ENCODE data around the gene CDK7.

Gene CDK7

GRCh38 chr5:69245031-69245430 lies 10.3 kb downstream of the CDK7 start:
- DNase-seq (ENCODE audit: low read depth in 1 of 2, low spot score in 1 of 2), result no peak
- Histone ChIP-seq H3K27ac (replicated peaks) (no peak overlapping the region), H3K4me3 (replicated peaks; ENCODE audit: insufficient read depth, low read length) (no peak overlapping the region), H3K27me3 (ENCODE audit: insufficient read depth, poor library complexity, severe bottlenecking) (no peaks in the 10 kb centered on the region)
- TF ChIP-seq, protein P1, sequence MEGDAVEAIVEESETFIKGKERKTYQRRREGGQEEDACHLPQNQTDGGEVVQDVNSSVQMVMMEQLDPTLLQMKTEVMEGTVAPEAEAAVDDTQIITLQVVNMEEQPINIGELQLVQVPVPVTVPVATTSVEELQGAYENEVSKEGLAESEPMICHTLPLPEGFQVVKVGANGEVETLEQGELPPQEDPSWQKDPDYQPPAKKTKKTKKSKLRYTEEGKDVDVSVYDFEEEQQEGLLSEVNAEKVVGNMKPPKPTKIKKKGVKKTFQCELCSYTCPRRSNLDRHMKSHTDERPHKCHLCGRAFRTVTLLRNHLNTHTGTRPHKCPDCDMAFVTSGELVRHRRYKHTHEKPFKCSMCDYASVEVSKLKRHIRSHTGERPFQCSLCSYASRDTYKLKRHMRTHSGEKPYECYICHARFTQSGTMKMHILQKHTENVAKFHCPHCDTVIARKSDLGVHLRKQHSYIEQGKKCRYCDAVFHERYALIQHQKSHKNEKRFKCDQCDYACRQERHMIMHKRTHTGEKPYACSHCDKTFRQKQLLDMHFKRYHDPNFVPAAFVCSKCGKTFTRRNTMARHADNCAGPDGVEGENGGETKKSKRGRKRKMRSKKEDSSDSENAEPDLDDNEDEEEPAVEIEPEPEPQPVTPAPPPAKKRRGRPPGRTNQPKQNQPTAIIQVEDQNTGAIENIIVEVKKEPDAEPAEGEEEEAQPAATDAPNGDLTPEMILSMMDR (IDR thresholded peaks at IDR 0.05; ENCODE audit: insufficient read depth, low read length), result no peak
- no peak for TF ChIP-seq GABPA (IDR thresholded peaks at IDR 0.05; ENCODE audit: low read depth)
- no peak for TF ChIP-seq SPI1 (IDR thresholded peaks at IDR 0.05; ENCODE audit: borderline replicate concordance, low read depth)
- TF ChIP-seq POLR2AphosphoS5 (IDR thresholded peaks at IDR 0.05; ENCODE audit: low read depth), result no peak
- TF ChIP-seq, protein P2, sequence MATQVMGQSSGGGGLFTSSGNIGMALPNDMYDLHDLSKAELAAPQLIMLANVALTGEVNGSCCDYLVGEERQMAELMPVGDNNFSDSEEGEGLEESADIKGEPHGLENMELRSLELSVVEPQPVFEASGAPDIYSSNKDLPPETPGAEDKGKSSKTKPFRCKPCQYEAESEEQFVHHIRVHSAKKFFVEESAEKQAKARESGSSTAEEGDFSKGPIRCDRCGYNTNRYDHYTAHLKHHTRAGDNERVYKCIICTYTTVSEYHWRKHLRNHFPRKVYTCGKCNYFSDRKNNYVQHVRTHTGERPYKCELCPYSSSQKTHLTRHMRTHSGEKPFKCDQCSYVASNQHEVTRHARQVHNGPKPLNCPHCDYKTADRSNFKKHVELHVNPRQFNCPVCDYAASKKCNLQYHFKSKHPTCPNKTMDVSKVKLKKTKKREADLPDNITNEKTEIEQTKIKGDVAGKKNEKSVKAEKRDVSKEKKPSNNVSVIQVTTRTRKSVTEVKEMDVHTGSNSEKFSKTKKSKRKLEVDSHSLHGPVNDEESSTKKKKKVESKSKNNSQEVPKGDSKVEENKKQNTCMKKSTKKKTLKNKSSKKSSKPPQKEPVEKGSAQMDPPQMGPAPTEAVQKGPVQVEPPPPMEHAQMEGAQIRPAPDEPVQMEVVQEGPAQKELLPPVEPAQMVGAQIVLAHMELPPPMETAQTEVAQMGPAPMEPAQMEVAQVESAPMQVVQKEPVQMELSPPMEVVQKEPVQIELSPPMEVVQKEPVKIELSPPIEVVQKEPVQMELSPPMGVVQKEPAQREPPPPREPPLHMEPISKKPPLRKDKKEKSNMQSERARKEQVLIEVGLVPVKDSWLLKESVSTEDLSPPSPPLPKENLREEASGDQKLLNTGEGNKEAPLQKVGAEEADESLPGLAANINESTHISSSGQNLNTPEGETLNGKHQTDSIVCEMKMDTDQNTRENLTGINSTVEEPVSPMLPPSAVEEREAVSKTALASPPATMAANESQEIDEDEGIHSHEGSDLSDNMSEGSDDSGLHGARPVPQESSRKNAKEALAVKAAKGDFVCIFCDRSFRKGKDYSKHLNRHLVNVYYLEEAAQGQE (IDR thresholded peaks at IDR 0.05; ENCODE audit: insufficient replicate concordance, low read depth), result no peak

DNA sequence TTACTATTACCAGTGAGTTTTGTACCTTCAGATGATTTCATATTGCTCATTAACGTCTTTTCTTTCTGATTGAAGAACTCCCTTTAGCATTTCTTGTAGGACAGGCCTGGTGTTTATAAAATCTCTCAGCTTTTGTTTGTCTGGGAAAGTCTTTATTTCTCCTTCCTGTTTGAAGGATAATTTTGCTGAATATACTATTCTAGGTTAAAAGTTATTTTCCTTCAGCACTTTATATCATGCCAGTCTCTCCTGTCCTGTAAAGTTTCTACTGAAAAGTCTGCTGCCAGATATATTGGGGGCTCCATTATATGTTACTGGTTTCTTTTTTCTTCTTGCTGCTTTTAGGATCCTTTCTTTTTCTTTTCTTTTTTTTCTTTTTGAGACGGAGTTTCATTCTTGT lies 13.3 kb downstream of the CDK7 start:
- Histone ChIP-seq H3K4me3 (replicated peaks; ENCODE audit: insufficient read depth, low read length) (no peak overlapping the region), H3K27me3 (ENCODE audit: insufficient read depth, poor library complexity, severe bottlenecking) (no peaks in the 10 kb centered on the region), H3K27ac (replicated peaks) (no peak overlapping the region)
- DNase-seq (ENCODE audit: low read depth in 1 of 2, low spot score in 1 of 2), result no peak
- TF ChIP-seq GABPA (IDR thresholded peaks at IDR 0.05; ENCODE audit: low read depth) (no peak), POLR2AphosphoS5 (IDR thresholded peaks at IDR 0.05; ENCODE audit: low read depth) (no peak), SPI1 (IDR thresholded peaks at IDR 0.05; ENCODE audit: borderline replicate concordance, low read depth) (no peak)
- TF ChIP-seq, protein P2 (IDR thresholded peaks at IDR 0.05; ENCODE audit: insufficient replicate concordance, low read depth), result no peak
- TF ChIP-seq, protein P1 (IDR thresholded peaks at IDR 0.05; ENCODE audit: insufficient read depth, low read length), result no peak

DNA sequence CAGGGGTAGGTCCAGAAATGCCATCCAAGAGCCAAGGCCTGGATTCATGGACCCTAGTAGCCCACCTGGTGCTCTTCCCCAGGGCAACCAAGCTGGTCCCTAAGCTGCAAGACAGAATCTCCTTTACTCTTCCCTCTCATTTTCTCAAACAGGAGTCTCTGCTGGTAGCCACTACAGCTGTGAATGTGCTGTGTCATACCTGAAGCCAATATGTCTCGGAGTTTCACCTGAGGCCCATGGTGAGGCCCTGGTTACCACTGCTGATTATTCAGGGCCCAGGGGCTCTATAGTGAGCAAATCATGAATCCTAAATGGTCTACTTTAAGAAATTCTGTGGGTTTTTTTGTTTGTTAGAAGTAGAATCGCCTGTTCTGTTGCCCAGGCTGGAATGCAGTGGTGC lies 15.9 kb downstream of the CDK7 start:
- no peak for DNase-seq (ENCODE audit: low read depth in 1 of 2, low spot score in 1 of 2)
- no peak for TF ChIP-seq GABPA (IDR thresholded peaks at IDR 0.05; ENCODE audit: low read depth)
- TF ChIP-seq POLR2AphosphoS5 (IDR thresholded peaks at IDR 0.05; ENCODE audit: low read depth), result no peak
- TF ChIP-seq SPI1 (IDR thresholded peaks at IDR 0.05; ENCODE audit: borderline replicate concordance, low read depth), result no peak
- TF ChIP-seq, protein P2 (IDR thresholded peaks at IDR 0.05; ENCODE audit: insufficient replicate concordance, low read depth), result no peak
- TF ChIP-seq, protein P1 (IDR thresholded peaks at IDR 0.05; ENCODE audit: insufficient read depth, low read length), result no peak
- H3K27ac ChIP-seq (replicated peaks), result no peak overlapping the region
- H3K27me3 ChIP-seq (ENCODE audit: insufficient read depth, poor library complexity, severe bottlenecking), result no peaks in the 10 kb centered on the region
- no peak overlapping the region for H3K4me3 ChIP-seq (replicated peaks; ENCODE audit: insufficient read depth, low read length)

Measured in HL-60 (cell line).